Pancreas (tissue), 10 donors: ENCODE results near the gene DENND4B. TPM values are rescaled to one million over a fixed set of nuclear protein-coding genes. Genes with fewer than 3 reads are reported as not detected.

Source experiments
- ATAC-seq, 4 donors: fragments of 200-7000 bp; cut with Tn5 transposase; one replicate each; pipeline versions ENCODE4 v1.8.0 to v1.9.1; 2020; ENCODE audit warnings: mild to moderate bottlenecking in 4 of 4, moderate library complexity in 4 of 4
- DNase-seq, 6 donors: peaks; one replicate each; pipeline ENCODE4 v3.0.0-alpha.2; 2020
- FAIRE-seq: peaks from 2 replicates; lab custom pipeline; 2012; peaks lifted over from hg19 to GRCh38; lab: Jason Lieb, UNC
- H3K27ac ChIP-seq, 4 donors: fragments of 200-600 bp; sonication (generic); 1 replicate in 3 of 4; 2 replicates in 1 of 4; pipeline versions ENCODE4 v1.5.0 to v1.8.0; 2020
- H3K27me3 ChIP-seq, 4 donors: fragments of 200-600 bp; one replicate each; pipeline ENCODE4 v1.8.0; 2021
- H3K36me3 ChIP-seq, 3 donors: fragments of 200-600 bp; sonication (generic) in 1 of 3; one replicate each; pipeline versions ENCODE4 v1.5.0 to v1.8.0; 2020 to 2021
- H3K4me1 ChIP-seq, 3 donors: fragments of 200-600 bp; one replicate each; pipeline ENCODE4 v1.8.0; 2021
- H3K4me3 ChIP-seq, 4 donors: fragments of 200-600 bp; sonication (generic) in 2 of 4; one replicate each; pipeline versions ENCODE4 v1.5.0 to v1.8.0; 2020 to 2021
- H3K9me3 ChIP-seq, 4 donors: fragments of 200-600 bp; one replicate each; pipeline ENCODE4 v1.8.0; 2021
- CTCF ChIP-seq, 4 donors: fragments of 200-600 bp; sonication (generic) in 3 of 4; IDR thresholded peaks; one replicate each; pipeline versions ENCODE4 v1.5.0 to v1.8.0; 2021; ENCODE audit warnings: antibody characterized with exemption in 4 of 4
- WGBS, 2 donors: extraction: QIAGEN DNeasy Blood & Tissue Kit; methylation state at CpG; one replicate each; pipeline ENCODE4 v1.1.7; 2013; 5-methylcytosine and 5-hydroxymethylcytosine counted together
- intact Hi-C, 3 donors: fragments of 100-400 bp; cut with DNase I; formaldehyde crosslinking; loops; one replicate each; pipeline versions ENCODE4 v1.11.1 to v1.14.2; 2022
- polyA plus RNA-seq, 2 donors: library from polyadenylated mRNA; stranded (reverse); fragments of 200-250 nt; gene quantifications; one replicate each; pipeline ENCODE4 v1.2.3, GENCODE V29; 2013
- total RNA-seq, 6 donors: library from RNA; stranded (reverse); fragmentation: NEBNext Ultra II Directional in 4 of 6; extraction: Animal tissue kit (Norgen Biotek cat#: 25700) in 4 of 6; gene quantifications; one replicate each; pipeline versions ENCODE4 v1.2.1 to v1.2.4, GENCODE V29; 2021 to 2023
- donor health status: healthy with polysubstance abuse.
- donor health status: DM: no; HTN: no; CAD: no; lungs with moderate emphysema.
- donor health status: DM: no; HTN: no; CAD: no.
- donor health status: control.
- donor health status: control.
- donor health status: Bipolar disorder and iron deficiency.
- donor health status: DM: yes; HTN: yes; CAD: no.
- donor health status: DM: no; HTN: no; CAD: no.
- donor health status: DM: no; HTN: no; CAD: no.
- donor health status: DM: yes; HTN: yes; CAD: no.

Gene DENND4B
- total and polyA plus RNA-seq, 8 donors, result 17.8 to 57.0 (median 23.9) TPM

GRCh38 chr1:153937331-153937730 is 9.2 kb downstream of the DENND4B start:
- H3K4me1 ChIP-seq, result no peaks in the 10 kb centered on the region
- ATAC-seq (no peak), DNase-seq (no peak), FAIRE-seq (no peak)
- H3K4me3 ChIP-seq, result no peak overlapping the region
- WGBS, 2 donors, result 96% methylated on average over 10 of the region's 10 CpGs
- H3K27ac ChIP-seq, result no peak overlapping the region
- H3K9me3 ChIP-seq, result no peaks in the 10 kb centered on the region
- intact Hi-C loops, result loop anchor here in 1 of 3 donors (10.0 kb wide), 1 partner anchor 123 kb away; no protein-coding TSS in a partner anchor
- TF ChIP-seq CTCF (IDR thresholded peaks at IDR 0.05), result no peak
- peaks cover 0 to 43% (median 33%) of the 10 kb centered on the region in 3 donors for H3K36me3 ChIP-seq
- no peaks in the 10 kb centered on the region for H3K27me3 ChIP-seq

DNA sequence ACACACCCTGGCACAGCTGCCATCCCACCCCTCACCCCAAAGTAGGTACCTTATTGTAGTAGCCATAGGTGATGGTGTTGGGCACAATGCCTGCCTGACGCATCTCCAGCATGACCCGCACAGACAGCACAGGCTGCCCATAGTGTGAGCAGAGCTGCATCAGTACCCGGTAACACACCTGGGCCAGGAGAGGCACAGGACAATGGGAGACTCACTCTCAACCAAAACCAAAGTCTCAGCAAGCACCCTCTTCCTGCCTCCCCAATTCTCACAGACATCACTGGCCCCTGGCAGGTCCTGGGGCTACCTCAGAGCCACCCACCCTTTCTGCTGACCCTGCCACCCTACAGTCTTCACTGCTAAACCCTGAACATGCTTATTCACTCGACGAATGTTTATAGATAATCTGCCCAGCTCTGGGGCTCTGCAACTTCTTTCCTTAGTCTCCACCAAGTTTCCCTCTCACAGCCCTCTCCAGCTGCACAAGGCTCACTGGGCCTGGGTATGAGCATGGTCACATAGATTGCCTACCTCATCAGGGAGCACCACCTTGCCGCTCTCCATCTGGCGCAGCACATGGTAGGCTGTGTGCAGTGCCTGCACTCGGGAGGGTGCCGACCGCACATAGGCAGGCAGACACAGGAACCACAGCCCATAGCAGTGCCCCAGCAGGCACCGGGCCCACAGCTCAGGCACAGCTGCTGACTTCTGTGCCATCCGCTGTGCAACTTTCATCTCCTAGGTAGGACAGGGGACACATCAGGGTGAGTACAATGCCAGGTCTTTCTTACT is 10.3 kb downstream of the DENND4B start:
- Histone ChIP-seq H3K36me3 (peaks cover 0 to 43% (median 33%) of the 10 kb centered on the region in 3 donors), H3K9me3 (no peaks in the 10 kb centered on the region), H3K27me3 (no peaks in the 10 kb centered on the region), H3K4me3 (no peak overlapping the region), H3K27ac (no peak overlapping the region), H3K4me1 (no peaks in the 10 kb centered on the region)
- FAIRE-seq (no peak), DNase-seq (peak in 1 of 6 donors; percentile 20), ATAC-seq (no peak)
- 90 to 96% methylated on average over 12 of the region's 12 CpGs for WGBS, 2 donors
- TF ChIP-seq CTCF (IDR thresholded peaks at IDR 0.05), result no peak
- intact Hi-C loops, result loop anchor here in 1 of 3 donors (10.0 kb wide), 1 partner anchor 121 kb away; no protein-coding TSS in a partner anchor

DNA sequence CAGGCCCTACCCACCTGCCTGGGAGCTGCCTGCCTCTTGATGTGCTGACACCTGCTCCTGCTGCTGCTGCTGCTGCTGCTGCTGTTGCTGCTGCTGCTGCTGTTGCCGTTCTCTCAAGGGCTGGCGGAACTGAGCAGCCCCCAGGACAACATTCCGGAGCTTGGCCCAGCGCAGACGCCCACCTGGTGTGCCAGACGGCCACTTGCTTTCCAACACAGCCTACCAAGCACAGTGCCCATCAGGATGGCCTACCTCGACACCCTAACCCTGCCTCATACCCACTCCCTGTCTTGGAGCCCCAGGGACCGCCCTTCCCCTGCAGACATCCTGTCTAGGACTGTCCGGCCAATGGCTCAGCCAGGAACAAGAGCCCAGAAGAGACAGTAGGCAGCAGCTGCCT is 11.8 kb downstream of the DENND4B start:
- H3K27ac ChIP-seq, result no peak overlapping the region
- no peaks in the 10 kb centered on the region for H3K4me1 ChIP-seq
- 95 to 97% methylated on average over 9 of the region's 9 CpGs for WGBS, 2 donors
- FAIRE-seq (no peak), DNase-seq (peak in 1 of 6 donors; percentile 34), ATAC-seq (no peak)
- no peak overlapping the region for H3K4me3 ChIP-seq
- H3K36me3 ChIP-seq, result peaks cover 0 to 39% (median 33%) of the 10 kb centered on the region in 3 donors
- no peaks in the 10 kb centered on the region for H3K9me3 ChIP-seq
- intact Hi-C loops, result loop anchor here in 1 of 3 donors (10.0 kb wide), 1 partner anchor 120 kb away; no protein-coding TSS in a partner anchor
- no peak for TF ChIP-seq CTCF (IDR thresholded peaks at IDR 0.05)
- no peaks in the 10 kb centered on the region for H3K27me3 ChIP-seq

- ATAC-seq, result no peak
- Histone ChIP-seq H3K36me3 (peaks cover 0 to 37% (median 33%) of the 10 kb centered on the region in 3 donors), H3K27me3 (no peaks in the 10 kb centered on the region), H3K4me3 (no peak overlapping the region), H3K4me1 (no peaks in the 10 kb centered on the region), H3K9me3 (no peaks in the 10 kb centered on the region), H3K27ac (no peak overlapping the region)
- DNase-seq, result peak in 1 of 6 donors; percentile 17
- intact Hi-C loops, result loop anchor here in 1 of 3 donors (10.0 kb wide), 1 partner anchor 119 kb away; no protein-coding TSS in a partner anchor
- FAIRE-seq, result no peak
- WGBS, 2 donors, result 95 to 96% methylated on average over 11 of the region's 11 CpGs
- TF ChIP-seq CTCF (IDR thresholded peaks at IDR 0.05), result no peak
Measured at GRCh38 chr1:153933955-153934354, 12.6 kb downstream of the DENND4B start.
